DOHH2 (cell line): ENCODE data around the gene TEKT3.

ENCODE experiments used
- H3F3A ChIP-seq: fragments of 200-600 bp; sonication (generic), shearing (Covaris generic); 2 replicates; pipeline ENCODE4 v1.6.0; 2016; ENCODE audit warnings: antibody characterized with exemption, mild to moderate bottlenecking; ENCODE audit not compliant: control insufficient read depth, insufficient read depth
- H3K27ac ChIP-seq: fragments of 200-600 bp; sonication (generic); 2 replicates; pipeline ENCODE4 v1.5.1; 2014; ENCODE audit warnings: low read depth, mild to moderate bottlenecking, low read length, moderate library complexity
- H3K27me3 ChIP-seq: fragments of 200-600 bp; sonication (generic); 2 replicates; pipeline ENCODE4 v1.6.1; 2014; ENCODE audit warnings: mild to moderate bottlenecking, low read length, mixed read lengths; ENCODE audit not compliant: control insufficient read depth
- H3K36me3 ChIP-seq: fragments of 200-600 bp; sonication (generic); 2 replicates; pipeline ENCODE4 v1.6.1; 2014; ENCODE audit warnings: mild to moderate bottlenecking, low read length, moderate library complexity, mixed read lengths; ENCODE audit not compliant: control insufficient read depth
- H3K4me1 ChIP-seq: fragments of 200-600 bp; sonication (generic); 2 replicates; pipeline ENCODE4 v1.6.1; 2014; ENCODE audit warnings: mild to moderate bottlenecking, low read length, mixed read lengths; ENCODE audit not compliant: control insufficient read depth
- H3K4me2 ChIP-seq: fragments of 200-600 bp; sonication (generic); 2 replicates; pipeline ENCODE4 v1.6.0; 2014; ENCODE audit warnings: mild to moderate bottlenecking, low read length, moderate library complexity
- H3K4me3 ChIP-seq: fragments of 200-600 bp; sonication (generic); 2 replicates; pipeline ENCODE4 v1.5.1; 2014; ENCODE audit warnings: mild to moderate bottlenecking, low read length, mixed read lengths
- H3K79me2 ChIP-seq: fragments of 200-600 bp; sonication (generic); 2 replicates; pipeline ENCODE4 v1.6.1; 2014; ENCODE audit warnings: mild to moderate bottlenecking, low read length, mixed read lengths; ENCODE audit not compliant: control insufficient read depth
- H3K9me2 ChIP-seq: fragments of 200-600 bp; sonication (generic); replicated peaks from 2 replicates; pipeline ENCODE4 v1.6.1; 2014; ENCODE audit warnings: mild to moderate bottlenecking, low read length, mixed read lengths; ENCODE audit not compliant: control insufficient read depth
- H3K9me3 ChIP-seq: fragments of 200-600 bp; sonication (generic); 2 replicates; pipeline ENCODE4 v1.6.1; 2014; ENCODE audit warnings: antibody characterized with exemption, low read length, mixed read lengths; ENCODE audit not compliant: control insufficient read depth, insufficient read depth
- H4K20me1 ChIP-seq: fragments of 200-600 bp; sonication (generic); 2 replicates; pipeline ENCODE4 v1.6.0; 2014; ENCODE audit warnings: low read depth, mild to moderate bottlenecking, antibody characterized with exemption, low read length, moderate library complexity; ENCODE audit not compliant: control insufficient read depth, insufficient read depth
- CTCF ChIP-seq: fragments of 200-600 bp; sonication (generic); IDR thresholded peaks from one replicate; pipeline ENCODE4 v1.5.1; 2014; ENCODE audit warnings: antibody characterized with exemption, mild to moderate bottlenecking, low read depth, low read length; ENCODE audit not compliant: poor library complexity, severe bottlenecking
- EZH2phosphoT487 ChIP-seq: fragments of 200-600 bp; sonication (generic); IDR thresholded peaks from 2 replicates; pipeline ENCODE4 v1.6.1; 2017; ENCODE audit warnings: borderline replicate concordance, mild to moderate bottlenecking, antibody characterized with exemption, low read length, moderate library complexity, mixed read lengths

TEKT3 gene

GRCh38 chr17:15266325-15267125 is 74.9 kb downstream of the TEKT3 start:
- no peaks in the 10 kb centered on the region for H3K79me2 ChIP-seq
- no peaks in the 10 kb centered on the region for H3K4me1 ChIP-seq
- no peak overlapping the region for H3K4me3 ChIP-seq
- H4K20me1 ChIP-seq = no peaks in the 10 kb centered on the region
- TF ChIP-seq EZH2phosphoT487 (no peak), CTCF (no peak)
- H3F3A ChIP-seq = no peaks in the 10 kb centered on the region
- no peaks in the 10 kb centered on the region; the same call in 1 of the 2 replicates for H3K27me3 ChIP-seq
- H3K9me3 ChIP-seq = no peaks in the 10 kb centered on the region
- H3K27ac ChIP-seq = no peak overlapping the region
- no peaks in the 10 kb centered on the region for H3K9me2 ChIP-seq
- H3K4me2 ChIP-seq = no peak overlapping the region
- H3K36me3 ChIP-seq = no peaks in the 10 kb centered on the region

GRCh38 chr17:15265131-15265530 is 76.3 kb downstream of the TEKT3 start, which contains the start of gene PMP22:
Gene PMP22, minus strand, starts transcription at chr17:15265326. Its CDS starts 4,599 bp downstream, at chr17:15260727.
- Histone ChIP-seq H3K4me3 (no peak within 1 kb of the TSS), H3K4me1 (no peaks in the 10 kb centered on the region), H3K9me3 (no peaks in the 10 kb centered on the region), H3K79me2 (no peaks in the 10 kb centered on the region), H3K9me2 (no peaks in the 10 kb centered on the region), H4K20me1 (no peaks in the 10 kb centered on the region), H3K27me3 (peaks cover 8% of the 10 kb centered on the region), H3F3A (no peaks in the 10 kb centered on the region), H3K36me3 (no peaks in the 10 kb centered on the region), H3K27ac (no peak within 1 kb of the TSS), H3K4me2 (no peak within 1 kb of the TSS)
- TF ChIP-seq CTCF = no peak
- TF ChIP-seq EZH2phosphoT487 = no peak

- no peaks in the 10 kb centered on the region for H3K36me3 ChIP-seq
- H3K9me3 ChIP-seq = no peaks in the 10 kb centered on the region
- H3K79me2 ChIP-seq = no peaks in the 10 kb centered on the region
- no peak overlapping the region for H3K27ac ChIP-seq
- no peaks in the 10 kb centered on the region for H3F3A ChIP-seq
- H3K27me3 ChIP-seq = peaks cover 12% of the 10 kb centered on the region
- H3K4me1 ChIP-seq = no peaks in the 10 kb centered on the region
- H4K20me1 ChIP-seq = no peaks in the 10 kb centered on the region
- no peaks in the 10 kb centered on the region for H3K9me2 ChIP-seq
- TF ChIP-seq EZH2phosphoT487 (no peak), CTCF (no peak)
- H3K4me2 ChIP-seq = no peak overlapping the region
- H3K4me3 ChIP-seq = no peak overlapping the region
Measured at GRCh38 chr17:15264542-15264941, 76.9 kb downstream of the TEKT3 start.
